GM18909 (cell line): ENCODE results near the gene SRP54.
"Not testable (repeated sequence)": the region's sequence is repeated elsewhere in the genome, so short reads cannot be mapped to it uniquely, and the experiment has no call there.

Source experiments
- ATAC-seq: cut with Tn5 transposase; IDR thresholded peaks from one replicate; pipeline ENCODE4 v1.9.1; 2021; ENCODE audit warnings: mild to moderate bottlenecking; ENCODE audit not compliant: unreplicated experiment, poor library complexity

SRP54 gene

GRCh38 chr14:34982421-34983147, at the start of gene SRP54:
Gene SRP54 (plus strand): TSS chr14:34982992. CDS start chr14:34996710, 13,718 bp downstream.
- peak; percentile 82 for ATAC-seq

- no peak for ATAC-seq
These were observed 49.5 kb upstream of the SRP54 start for GRCh38 chr14:34933301-34933700.

- no peak for ATAC-seq
These were observed 47.3 kb upstream of the SRP54 start for GRCh38 chr14:34935488-34935887.

- no peak for ATAC-seq
These were observed 45.4 kb upstream of the SRP54 start for GRCh38 chr14:34937442-34937841.

- ATAC-seq, result no peak
These were observed 44.9 kb upstream of the SRP54 start for GRCh38 chr14:34937876-34938275.

GRCh38 chr14:34943506-34943905, 39.3 kb upstream of the SRP54 start:
- no peak for ATAC-seq

- no peak for ATAC-seq
These were observed 38.0 kb upstream of the SRP54 start for GRCh38 chr14:34944744-34945143.

GRCh38 chr14:34946699-34947098, 36.1 kb upstream of the SRP54 start:
- ATAC-seq, result no peak

- ATAC-seq, result no peak
These were observed 31.5 kb upstream of the SRP54 start for GRCh38 chr14:34951286-34951685.

GRCh38 chr14:34956931-34957330, 25.9 kb upstream of the SRP54 start:
- no peak for ATAC-seq

- no peak for ATAC-seq
These were observed 25.0 kb upstream of the SRP54 start for GRCh38 chr14:34957771-34958286.

- not testable (repeated sequence) for ATAC-seq
These were observed 20.7 kb upstream of the SRP54 start for GRCh38 chr14:34962106-34962505.

GRCh38 chr14:34964977-34965764, 17.6 kb upstream of the SRP54 start:
- ATAC-seq, result no peak

- ATAC-seq, result no peak
These were observed 16.9 kb upstream of the SRP54 start for GRCh38 chr14:34965912-34966311.

- peak; percentile 89 for ATAC-seq
These were observed 16.4 kb upstream of the SRP54 start for GRCh38 chr14:34966413-34966812.

GRCh38 chr14:34970665-34971064, 12.1 kb upstream of the SRP54 start:
- no peak for ATAC-seq

GRCh38 chr14:34971381-34971780, 11.4 kb upstream of the SRP54 start:
- no peak for ATAC-seq

GRCh38 chr14:34971801-34972200, 11.0 kb upstream of the SRP54 start:
- no peak for ATAC-seq

- ATAC-seq, result no peak
These were observed 4.3 kb upstream of the SRP54 start for GRCh38 chr14:34978444-34978843.

- ATAC-seq, result no peak
These were observed 2.4 kb upstream of the SRP54 start for GRCh38 chr14:34980337-34980900.
